GM10847 (cell line): Measurements from ENCODE around the gene IQCH.

Experiments used
- POLR2A ChIP-seq: IDR thresholded peaks from 2 replicates; pipeline ENCODE4 v1.6.1; 2011; ENCODE audit not compliant: insufficient read length; ENCODE audit errors: extremely low read depth

Gene IQCH

DNA sequence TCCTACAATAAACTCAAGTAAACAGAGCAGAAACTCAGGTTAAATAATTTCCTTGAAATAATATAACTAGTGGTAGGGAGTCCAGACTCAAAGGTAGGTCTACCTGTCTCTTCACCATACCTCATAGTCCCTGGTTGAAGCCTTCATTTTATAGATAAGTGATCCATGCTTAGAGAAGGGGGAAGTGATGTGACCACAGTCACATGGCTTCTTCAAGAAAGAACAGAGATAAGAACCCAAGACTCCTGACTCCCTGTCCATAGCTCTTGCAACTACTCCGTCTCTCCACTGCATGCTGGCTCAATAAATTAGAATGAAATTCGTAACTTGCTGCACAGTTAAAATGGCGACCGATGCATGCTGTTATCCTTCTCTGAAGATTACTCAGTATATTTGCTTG lies 255.3 kb downstream of the IQCH start:
- TF ChIP-seq POLR2A = no peak

DNA sequence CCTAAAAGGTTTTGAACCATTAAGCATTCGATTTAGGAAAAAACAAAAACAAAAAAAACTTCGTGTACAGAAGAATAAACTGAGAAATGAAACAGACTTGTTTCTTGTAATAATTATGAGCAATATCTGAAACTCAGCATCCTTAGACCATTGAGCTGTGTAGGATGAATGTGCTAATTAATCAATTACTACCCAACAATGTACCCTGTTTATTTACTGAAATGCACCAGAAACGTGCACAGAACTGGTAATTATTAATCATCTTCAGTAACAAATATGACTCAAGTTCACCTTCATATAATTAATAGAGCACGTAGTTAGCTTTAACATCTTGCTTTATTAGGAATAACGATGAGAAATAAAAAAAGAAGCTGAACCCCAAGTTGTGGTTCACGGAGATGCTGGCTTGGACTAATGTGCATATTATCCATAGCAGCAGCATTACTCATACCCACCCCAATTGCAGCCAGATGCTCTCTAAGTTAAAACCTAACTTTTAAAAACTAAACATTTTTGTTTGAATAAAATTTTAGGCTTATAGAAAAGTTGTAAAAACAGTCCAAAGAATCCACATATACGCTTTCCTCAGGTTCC lies 256.1 kb downstream of the IQCH start:
- no peak for TF ChIP-seq POLR2A

DNA sequence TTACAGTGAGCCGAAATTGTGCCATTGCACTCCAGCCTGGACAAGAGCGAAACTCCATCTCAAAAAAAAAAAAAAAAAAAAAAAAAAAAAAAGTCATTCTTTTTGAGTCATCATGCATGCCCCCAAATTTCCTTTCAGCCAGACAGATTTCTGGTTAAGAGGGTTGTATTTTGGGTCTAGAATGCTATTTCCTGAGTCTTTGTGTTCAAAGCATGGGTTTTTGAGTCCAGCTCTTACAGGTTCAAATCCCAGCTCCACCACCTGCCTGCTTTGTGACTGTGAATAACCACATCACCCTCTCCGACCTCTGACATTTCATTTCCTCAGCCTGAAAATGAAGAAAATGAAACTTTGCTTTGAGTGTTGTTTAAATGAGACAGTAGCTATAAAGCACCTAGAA lies 257.0 kb downstream of the IQCH start:
- TF ChIP-seq POLR2A = no peak

DNA sequence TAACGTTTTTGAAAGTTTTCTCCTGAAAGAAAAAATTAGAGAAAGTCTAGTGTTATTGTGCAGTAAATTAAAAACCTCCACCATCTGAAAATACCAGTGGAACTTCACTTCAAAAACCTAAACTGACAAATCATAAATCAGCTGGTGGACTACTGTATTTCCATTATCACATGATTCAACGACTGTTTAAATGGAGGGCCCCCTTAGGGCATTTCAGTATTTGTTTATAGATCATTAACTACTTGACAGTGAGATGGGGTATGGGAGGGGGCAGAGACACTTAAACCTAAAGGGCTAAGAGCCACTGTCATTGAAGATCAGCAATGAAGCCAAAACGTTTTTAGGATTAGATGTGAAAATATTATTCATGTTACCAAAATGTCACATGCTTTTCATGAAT lies 257.6 kb downstream of the IQCH start:
- no peak for TF ChIP-seq POLR2A

DNA sequence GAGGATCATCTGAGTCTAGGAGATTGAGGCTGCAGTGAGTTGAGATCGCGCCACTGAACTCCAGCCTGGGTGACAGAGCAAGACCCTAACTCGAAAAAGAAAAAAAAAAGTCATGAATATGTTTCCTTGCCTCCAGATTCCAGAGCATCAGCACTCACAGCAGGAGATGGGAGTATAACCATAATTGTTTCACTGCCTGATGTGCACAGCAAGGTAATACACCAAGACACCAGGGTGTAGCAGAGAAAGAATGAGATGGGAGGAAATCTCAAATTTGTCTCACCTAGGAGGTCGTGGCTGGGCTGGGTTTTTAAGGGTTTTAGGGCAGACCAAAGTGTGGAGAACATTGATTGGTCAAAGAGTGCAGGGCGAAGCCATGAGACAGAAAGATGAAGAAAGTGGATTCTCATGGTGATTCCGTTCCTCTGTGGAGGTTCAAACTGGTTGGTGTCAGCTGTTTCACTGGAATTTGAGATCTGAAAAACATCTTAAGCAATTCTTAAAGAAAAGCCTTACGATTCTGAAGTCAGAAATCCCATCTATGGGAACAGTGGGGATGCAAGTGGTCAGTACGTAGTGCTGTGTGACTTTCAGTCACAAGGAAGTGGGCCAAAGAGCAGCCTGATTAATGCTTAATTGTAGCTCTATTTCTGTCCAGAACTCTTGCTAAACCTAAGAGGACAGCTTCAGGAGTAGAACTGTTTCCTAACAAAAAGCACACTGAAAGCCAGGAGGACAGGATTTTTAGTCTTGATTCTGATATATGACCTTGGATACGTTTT lies 258.5 kb downstream of the IQCH start:
- no peak for TF ChIP-seq POLR2A

DNA sequence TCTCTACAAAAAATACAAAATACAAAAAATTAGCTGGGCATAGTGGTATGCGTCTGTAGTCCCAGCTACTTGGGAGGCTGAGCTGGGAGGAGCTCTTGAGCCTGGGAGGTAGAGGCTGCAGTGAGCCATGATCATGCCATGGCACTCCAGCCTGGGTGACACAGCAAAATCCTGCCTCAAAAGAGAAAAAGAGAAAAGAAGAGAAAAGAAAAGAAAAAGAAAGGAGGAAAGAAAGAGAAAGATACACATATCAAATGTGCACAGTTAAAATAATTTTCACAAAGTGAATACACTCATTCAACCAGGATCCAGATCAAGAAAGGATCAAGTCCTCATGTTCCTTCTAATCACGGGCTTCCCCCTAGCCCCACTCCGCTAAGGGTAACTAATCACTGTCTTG lies 260.5 kb downstream of the IQCH start:
- no peak for TF ChIP-seq POLR2A

DNA sequence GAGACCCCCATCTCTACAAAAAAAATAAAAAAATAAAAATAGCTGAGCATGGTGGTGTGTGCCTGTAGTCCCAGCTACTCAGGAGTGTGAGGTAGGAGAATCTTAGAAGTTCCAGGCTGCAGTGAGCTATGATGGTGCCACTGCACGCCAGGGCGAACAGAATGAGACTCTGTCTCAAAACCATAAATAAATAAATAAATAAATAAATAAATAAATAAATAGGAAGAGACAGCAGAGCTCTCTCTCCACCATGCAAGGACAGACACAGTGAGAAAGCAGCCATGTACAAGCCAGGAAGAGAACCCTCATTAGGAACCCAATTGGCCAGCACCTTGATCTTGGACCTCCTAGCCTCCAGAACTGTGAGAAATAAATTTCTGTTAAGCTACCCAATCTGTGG lies 261.0 kb downstream of the IQCH start:
- no peak for TF ChIP-seq POLR2A

DNA sequence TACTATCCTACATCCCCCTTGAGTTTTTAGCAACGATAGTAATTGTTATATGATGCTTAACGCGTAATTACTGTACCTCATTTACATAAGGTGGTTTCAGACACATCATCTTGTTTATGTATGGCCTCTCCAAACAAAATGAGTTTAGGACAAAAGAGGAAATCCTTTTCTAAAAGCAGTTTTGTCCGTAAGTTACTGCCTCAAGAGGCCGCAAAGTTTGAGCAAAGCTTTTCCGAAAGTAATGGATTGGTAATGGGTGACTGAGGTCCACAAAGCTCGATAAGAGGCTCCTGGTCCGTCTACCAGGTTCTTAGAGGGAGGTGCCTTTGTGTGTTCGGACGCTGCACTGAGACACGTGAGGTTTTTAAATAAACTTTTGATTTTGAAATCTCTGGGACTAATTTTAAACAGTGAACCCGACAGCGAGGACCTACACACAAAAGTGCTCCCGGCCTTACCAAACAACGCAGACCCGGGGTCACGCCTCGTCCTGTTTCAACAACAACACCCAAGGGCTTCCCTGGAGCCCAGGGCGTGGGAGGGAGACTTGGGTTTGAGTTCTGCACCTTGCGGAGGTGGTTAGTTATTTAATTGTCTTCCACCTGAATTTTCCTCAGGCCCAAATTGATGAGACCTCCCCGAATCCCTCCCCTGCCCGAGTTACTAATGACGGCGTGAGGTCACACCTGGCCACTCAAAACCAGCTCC lies 265.9 kb downstream of the IQCH start:
- TF ChIP-seq POLR2A = no peak

DNA sequence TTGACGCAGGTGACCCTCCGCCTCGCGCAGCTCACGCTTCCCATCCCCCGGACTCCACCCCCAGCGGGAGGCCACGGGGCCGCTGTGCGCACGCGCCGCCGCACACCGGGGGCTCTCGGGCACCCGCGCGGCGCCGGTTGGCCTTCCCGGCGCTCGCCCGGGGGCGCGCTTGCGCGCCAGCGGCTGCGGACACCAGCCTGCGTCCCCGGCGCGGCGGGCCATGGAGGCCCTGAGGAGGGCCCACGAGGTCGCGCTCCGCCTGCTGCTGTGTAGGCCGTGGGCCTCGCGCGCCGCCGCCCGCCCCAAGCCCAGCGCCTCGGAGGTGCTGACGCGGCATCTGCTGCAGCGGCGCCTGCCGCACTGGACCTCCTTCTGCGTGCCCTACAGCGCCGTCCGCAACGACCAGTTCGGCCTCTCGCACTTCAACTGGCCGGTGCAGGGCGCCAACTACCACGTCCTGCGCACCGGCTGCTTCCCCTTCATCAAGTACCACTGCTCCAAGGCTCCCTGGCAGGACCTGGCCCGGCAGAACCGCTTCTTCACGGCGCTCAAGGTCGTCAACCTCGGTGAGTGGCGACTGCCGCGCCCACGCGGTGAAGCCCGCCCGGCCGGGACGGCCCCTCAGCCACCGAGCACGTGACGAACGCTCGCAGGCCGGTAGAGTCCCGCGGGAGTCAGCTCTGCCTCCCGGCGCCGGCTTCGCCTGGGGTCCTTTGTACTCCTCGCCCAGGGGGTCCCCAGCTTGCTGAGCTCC lies 266.6 kb downstream of the IQCH start, which contains the start of gene C15orf61:
Gene C15orf61 (plus strand): TSS at position 103 of the 754 bp plus-strand sequence. CDS start 118 bp downstream, at position 221.
- peak; percentile 62 for TF ChIP-seq POLR2A

DNA sequence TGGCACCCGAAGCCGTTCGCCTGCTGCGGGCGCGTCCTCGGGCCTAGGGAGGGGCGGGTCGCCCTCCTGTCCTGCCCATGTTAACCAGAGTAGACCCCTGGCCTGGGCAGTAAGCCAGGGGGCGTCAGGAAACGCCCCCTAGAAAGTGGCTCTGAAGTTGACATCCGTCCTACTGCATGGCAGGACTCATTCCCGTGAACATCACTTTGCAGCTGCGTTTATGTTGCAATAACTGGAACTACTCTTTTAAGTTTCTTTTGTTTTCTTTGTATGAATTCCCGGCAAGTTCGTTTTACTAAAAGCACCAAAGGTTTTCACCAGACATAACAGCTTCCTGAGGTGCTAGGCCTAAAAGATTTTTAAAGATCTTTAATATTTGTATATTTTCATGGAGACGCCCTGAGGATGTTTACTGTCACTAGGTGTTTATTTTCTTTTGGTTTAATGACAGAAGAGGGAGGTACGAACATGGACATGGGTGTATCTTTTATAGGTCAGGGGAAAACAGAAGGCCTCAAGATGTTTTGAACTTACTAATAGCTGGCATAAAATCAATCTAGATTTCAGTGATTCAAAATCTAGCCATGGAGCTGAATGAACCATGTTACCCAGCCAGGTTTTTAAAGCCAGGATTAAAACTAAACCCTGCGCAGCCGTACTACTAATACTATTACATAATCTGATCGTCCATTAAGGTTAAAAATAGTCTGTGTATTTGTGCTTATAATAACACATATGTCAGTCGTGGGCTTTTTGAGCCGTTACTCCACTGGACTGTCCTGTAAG lies 267.4 kb downstream of the IQCH start:
- no peak for TF ChIP-seq POLR2A

DNA sequence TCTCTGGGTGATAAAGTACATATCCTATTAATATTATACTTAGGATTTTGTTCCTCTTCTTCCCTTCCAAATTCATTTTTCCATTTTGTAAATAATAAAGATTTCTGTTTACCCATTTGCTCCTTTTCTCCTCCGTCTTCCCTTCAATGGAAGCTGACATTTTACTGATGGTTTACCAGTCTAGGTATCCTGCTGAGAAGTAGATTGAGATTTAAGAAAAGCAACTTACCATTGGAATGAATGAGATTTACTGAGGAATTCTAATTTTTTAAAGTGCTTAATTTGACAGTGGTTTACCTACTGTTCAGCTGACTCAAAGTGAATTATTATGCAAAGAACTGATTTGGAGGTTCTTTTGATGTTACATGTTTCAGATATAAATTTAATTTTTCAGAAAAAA lies 268.7 kb downstream of the IQCH start:
- TF ChIP-seq POLR2A = no peak

DNA sequence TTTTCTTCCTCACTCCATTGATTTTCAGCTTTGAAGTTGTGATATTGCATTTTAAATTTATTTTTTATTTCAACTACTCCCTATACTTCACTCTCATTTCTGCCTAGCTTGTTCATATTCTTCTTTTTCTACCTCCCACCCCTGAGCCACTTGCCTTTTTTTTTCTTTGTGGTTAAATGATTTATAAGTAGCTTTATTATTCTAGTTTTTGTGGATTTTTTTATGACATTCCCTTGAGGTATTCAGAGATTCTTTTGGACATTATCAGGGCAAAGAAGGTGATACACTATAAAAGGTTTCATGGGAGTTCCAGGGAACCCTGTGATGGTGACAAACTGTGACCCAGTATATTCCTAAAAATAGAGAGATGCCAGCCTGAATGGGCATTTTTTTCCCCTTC lies 269.6 kb downstream of the IQCH start:
- TF ChIP-seq POLR2A = no peak

DNA sequence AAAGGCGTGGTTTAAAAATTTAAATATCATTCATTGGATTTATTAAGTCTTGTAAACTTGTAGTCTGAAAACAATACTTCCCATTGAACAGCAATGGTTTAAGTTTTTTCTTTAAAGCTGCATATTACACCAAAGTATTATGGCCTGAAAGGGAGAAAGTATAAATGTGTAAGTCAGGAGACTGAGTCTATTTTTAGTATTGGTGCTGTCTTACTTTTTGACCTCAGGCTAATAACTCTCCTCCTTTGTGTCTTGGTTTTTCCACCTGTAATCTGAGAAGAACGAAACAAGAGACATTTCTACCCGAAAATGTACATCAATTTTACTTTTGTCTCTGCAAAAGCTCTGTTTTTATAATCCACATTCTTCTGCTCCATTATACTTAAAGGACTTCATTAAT lies 273.9 kb downstream of the IQCH start:
- TF ChIP-seq POLR2A = no peak

DNA sequence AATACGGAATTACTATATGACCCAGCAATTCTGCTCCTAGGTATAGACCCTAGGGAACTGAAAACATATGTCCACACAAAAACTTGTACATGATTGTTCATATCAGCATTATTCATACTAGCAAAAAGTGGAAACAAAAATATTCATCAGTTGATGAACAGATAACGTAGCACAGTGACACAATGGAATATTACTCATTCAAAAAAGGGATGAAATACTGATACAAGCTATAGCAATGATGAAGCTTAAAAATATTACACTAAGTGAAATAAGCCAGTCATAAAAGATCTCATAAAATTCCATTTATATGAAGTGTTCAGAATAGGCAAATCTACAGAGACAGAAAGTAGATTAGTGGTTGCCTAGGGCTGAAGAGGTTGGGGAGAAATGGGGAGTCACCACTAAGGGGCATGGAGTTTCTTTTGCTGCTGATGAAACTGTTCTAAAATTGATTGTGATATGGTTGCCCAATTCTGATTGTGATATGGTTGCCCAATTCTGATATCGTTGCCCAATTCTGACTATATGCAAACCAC lies 276.9 kb downstream of the IQCH start:
- no peak for TF ChIP-seq POLR2A

DNA sequence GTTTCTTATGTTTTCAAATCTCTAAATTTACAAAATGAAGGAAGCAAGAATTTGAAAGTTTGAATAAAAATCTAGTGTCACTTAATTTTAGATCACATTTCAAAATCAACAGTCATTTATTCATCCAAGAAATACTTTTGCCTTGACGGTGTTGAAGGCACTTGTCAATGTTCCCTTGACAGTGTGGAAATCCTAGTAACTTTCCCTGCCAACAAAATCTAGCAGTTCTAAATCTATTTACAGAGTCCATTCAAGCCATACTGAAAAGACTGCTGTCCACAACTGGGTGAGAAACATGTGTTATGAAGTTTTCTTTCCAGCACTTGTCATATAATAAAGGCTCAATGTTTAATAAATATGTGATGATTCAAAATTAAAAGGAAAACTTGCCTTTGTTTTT lies 279.3 kb downstream of the IQCH start:
- TF ChIP-seq POLR2A = no peak

DNA sequence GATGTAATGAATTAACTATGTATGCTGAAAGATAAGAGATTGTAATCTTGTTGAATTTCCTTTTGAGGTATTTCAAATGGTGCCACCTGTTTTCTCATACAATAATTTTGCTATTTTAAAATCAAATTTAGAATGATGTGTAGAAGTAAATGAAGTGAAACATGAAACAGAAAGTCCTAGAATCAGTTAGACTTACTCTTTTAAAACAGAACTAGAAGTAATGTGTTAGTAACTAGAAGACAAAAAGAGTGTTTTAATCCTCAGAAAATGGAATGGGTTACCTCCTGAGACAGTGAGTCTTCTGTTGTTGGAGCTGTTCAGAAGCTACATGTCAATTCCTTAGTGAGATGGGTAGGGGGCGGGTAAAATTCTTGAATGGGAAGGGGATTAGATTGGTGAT lies 279.8 kb downstream of the IQCH start:
- no peak for TF ChIP-seq POLR2A
